Measurements from ENCODE around the gene IFNK. TPM values are rescaled to one million over a fixed set of nuclear protein-coding genes. Genes with fewer than 3 reads are reported as not detected.

The IFNK gene
- total and polyA plus RNA-seq, 7 donors: not detected

DNA sequence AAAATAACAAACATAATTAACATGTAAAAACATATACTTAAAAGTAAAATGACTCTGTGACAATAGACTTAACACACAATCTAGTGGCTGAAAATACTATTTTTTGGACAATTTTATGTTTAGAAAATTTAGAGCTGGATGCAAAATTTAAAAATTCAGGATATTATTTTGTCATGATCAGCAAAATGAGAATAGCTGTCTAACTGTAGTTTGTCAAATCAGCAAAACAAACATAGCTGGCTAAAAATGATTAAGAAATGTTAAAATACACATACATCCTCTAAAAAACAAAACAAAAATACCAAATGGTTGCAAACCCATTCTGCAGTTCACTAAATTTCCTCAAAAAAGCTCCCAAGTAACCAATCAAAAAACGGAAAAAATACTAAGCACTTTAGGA is 30.6 kb downstream of the IFNK start:
- no peaks in the 10 kb centered on the region for H3K4me1 ChIP-seq
- no peak overlapping the region for H3K4me3 ChIP-seq
- no peaks in the 10 kb centered on the region for H3K27me3 ChIP-seq
- TF ChIP-seq EP300 (IDR thresholded peaks at IDR 0.05) (no peak), POLR2AphosphoS5 (IDR thresholded peaks at IDR 0.05) (no peak), POLR2A (IDR thresholded peaks at IDR 0.05) (no peak)
- TF ChIP-seq, protein P1, sequence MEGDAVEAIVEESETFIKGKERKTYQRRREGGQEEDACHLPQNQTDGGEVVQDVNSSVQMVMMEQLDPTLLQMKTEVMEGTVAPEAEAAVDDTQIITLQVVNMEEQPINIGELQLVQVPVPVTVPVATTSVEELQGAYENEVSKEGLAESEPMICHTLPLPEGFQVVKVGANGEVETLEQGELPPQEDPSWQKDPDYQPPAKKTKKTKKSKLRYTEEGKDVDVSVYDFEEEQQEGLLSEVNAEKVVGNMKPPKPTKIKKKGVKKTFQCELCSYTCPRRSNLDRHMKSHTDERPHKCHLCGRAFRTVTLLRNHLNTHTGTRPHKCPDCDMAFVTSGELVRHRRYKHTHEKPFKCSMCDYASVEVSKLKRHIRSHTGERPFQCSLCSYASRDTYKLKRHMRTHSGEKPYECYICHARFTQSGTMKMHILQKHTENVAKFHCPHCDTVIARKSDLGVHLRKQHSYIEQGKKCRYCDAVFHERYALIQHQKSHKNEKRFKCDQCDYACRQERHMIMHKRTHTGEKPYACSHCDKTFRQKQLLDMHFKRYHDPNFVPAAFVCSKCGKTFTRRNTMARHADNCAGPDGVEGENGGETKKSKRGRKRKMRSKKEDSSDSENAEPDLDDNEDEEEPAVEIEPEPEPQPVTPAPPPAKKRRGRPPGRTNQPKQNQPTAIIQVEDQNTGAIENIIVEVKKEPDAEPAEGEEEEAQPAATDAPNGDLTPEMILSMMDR (IDR thresholded peaks at IDR 0.05): no peak
- no peaks in the 10 kb centered on the region for H3K9me3 ChIP-seq
- DNase-seq: no peak
- peaks cover 0 to 95% (median 18%) of the 10 kb centered on the region in 4 donors for H3K36me3 ChIP-seq
- H3K27ac ChIP-seq: no peak overlapping the region
- intact Hi-C loops (cut with DNase I): no loop called here
- WGBS, 2 donors: 97 to 98% methylated on average over 1 of the region's 1 CpG

DNA sequence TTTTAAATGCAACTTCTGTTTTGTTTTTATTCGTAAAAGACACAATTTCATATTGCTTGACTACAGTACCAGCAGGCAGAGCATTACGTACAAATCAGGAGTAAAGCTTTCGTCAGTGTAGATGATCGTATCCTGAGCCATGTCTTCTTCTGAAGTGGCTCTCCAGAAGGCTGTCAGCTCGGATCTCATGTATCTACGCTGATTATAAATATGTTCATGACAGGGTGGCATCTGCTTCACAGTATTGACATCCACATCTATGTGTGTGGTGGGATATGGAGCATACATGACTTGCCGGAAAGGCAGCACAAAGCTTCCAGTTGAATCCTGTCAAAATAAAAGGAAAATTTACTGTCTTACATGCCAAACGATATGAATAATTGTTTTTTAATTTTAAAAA is 32.4 kb downstream of the IFNK start:
- H3K4me3 ChIP-seq: no peak overlapping the region
- 93 to 94% methylated on average over 8 of the region's 8 CpGs for WGBS, 2 donors
- peaks cover 5 to 96% (median 23%) of the 10 kb centered on the region in 4 donors for H3K36me3 ChIP-seq
- TF ChIP-seq, protein P1 (IDR thresholded peaks at IDR 0.05): no peak
- no peak for TF ChIP-seq EP300 (IDR thresholded peaks at IDR 0.05)
- no peak for TF ChIP-seq POLR2A (IDR thresholded peaks at IDR 0.05)
- no peak for TF ChIP-seq POLR2AphosphoS5 (IDR thresholded peaks at IDR 0.05)
- no peaks in the 10 kb centered on the region for H3K4me1 ChIP-seq
- no peaks in the 10 kb centered on the region for H3K27me3 ChIP-seq
- intact Hi-C loops (cut with DNase I): no loop called here
- H3K27ac ChIP-seq: no peak overlapping the region
- H3K9me3 ChIP-seq: no peaks in the 10 kb centered on the region
- no peak for DNase-seq

DNA sequence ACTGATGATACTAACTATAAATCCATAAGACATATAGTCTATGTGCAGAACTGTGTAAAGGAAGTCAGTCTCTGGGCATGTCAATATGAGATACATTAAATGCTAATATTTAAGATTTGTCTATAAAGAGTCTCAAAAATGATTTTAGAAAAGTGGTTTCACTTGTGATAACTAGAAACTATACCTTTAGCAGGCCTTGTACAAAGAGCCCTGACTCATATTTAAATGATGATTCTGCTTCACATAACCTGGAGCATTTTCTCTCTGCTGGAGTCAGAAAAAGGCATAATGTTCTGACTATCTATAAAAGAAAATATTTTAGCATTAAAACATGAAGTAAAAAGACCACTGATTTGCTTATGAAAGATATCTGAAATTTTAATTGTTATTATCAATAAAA is 34.2 kb downstream of the IFNK start:
- Histone ChIP-seq H3K4me3 (no peak overlapping the region), H3K36me3 (peaks cover 6 to 92% (median 24%) of the 10 kb centered on the region in 4 donors), H3K27ac (no peak overlapping the region), H3K4me1 (no peaks in the 10 kb centered on the region), H3K9me3 (no peaks in the 10 kb centered on the region), H3K27me3 (no peaks in the 10 kb centered on the region)
- no peak for TF ChIP-seq EP300 (IDR thresholded peaks at IDR 0.05)
- intact Hi-C loops (cut with DNase I): no loop called here
- no peak for DNase-seq

DNA sequence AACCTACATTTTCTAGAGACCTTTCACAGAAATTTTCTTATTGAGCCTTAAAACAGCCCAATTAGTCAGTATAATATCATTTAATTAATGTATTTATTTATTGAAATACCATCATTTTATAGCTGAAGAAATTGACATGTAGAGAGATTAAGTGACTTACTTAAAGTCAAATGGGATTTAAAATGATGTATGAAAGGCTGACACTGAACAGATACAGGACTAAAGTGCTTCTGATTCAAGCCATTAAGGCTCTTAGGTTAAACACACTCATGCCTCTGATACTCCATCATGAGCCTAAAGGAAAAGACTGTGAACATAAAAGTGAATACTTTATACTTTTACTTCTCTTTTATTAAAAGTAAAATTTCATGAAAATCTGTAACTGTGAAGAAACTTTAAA is 36.4 kb downstream of the IFNK start:
- peaks cover 6 to 90% (median 18%) of the 10 kb centered on the region in 4 donors for H3K36me3 ChIP-seq
- H3K9me3 ChIP-seq: no peaks in the 10 kb centered on the region
- intact Hi-C loops (cut with DNase I): no loop called here
- no peak for DNase-seq
- H3K4me3 ChIP-seq: no peak overlapping the region
- no peaks in the 10 kb centered on the region for H3K27me3 ChIP-seq
- H3K27ac ChIP-seq: no peak overlapping the region
- TF ChIP-seq EP300 (IDR thresholded peaks at IDR 0.05) (no peak), POLR2A (IDR thresholded peaks at IDR 0.05) (no peak), POLR2AphosphoS5 (IDR thresholded peaks at IDR 0.05) (no peak)
- TF ChIP-seq, protein P1 (IDR thresholded peaks at IDR 0.05): no peak
- peaks cover 0 to 1% (median 0%) of the 10 kb centered on the region in 4 donors for H3K4me1 ChIP-seq

DNA sequence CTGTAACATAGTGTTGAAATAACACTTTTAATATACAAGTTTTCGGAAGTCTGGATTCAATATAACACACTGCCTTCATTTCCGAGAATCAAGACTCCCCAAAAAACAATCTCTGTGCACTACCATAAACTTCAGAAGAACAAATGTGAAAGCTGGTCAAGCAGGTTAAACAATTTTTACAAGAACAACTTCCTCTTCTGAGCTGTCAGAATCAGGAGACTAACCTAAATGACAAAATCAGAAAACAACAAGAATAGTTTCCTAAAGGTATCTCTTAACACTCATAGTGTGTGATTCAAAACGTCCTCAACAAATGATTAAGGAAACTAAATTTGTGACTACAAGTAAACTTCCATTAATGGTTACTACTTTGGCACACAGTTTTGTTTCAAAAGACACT is 37.6 kb downstream of the IFNK start:
- 25 to 47% methylated on average over 3 of the region's 3 CpGs for WGBS, 2 donors
- peaks cover 2 to 88% (median 12%) of the 10 kb centered on the region in 4 donors for H3K36me3 ChIP-seq
- peaks cover 0 to 5% (median 0%) of the 10 kb centered on the region in 4 donors for H3K4me1 ChIP-seq
- TF ChIP-seq EP300 (IDR thresholded peaks at IDR 0.05) (no peak), POLR2AphosphoS5 (IDR thresholded peaks at IDR 0.05) (no peak)
- TF ChIP-seq, protein P1 (IDR thresholded peaks at IDR 0.05): no peak
- H3K9me3 ChIP-seq: no peaks in the 10 kb centered on the region
- DNase-seq: no peak
- no peak overlapping the region for H3K27ac ChIP-seq
- no peak overlapping the region for H3K4me3 ChIP-seq
- intact Hi-C loops (cut with DNase I): no loop called here
- H3K27me3 ChIP-seq: no peaks in the 10 kb centered on the region
